Motor neuron (in vitro differentiated cells): ENCODE measurements around the gene TECTA. TPM values are rescaled to one million over a fixed set of nuclear protein-coding genes. Genes with fewer than 3 reads are reported as not detected.

ENCODE experiments used
- ATAC-seq, 8 experiments: fragments of 200-7000 bp; cut with Tn5 transposase; replicated peaks in 6 of 8; 2 replicates each; pipeline ENCODE4 v1.8.0; 2021; ENCODE audit warnings: mild to moderate bottlenecking in 8 of 8, moderate library complexity in 8 of 8
- H3K27ac ChIP-seq, 2 donors: fragments of 250-450 bp; sonication (Bioruptor Pico); 2 replicates each; pipeline ENCODE4 v1.9.0; 2021; ENCODE audit warnings: antibody characterized with exemption in 2 of 2, mild to moderate bottlenecking in 2 of 2, moderate library complexity in 1 of 2
- H3K4me1 ChIP-seq, 2 donors: fragments of 250-450 bp; sonication (Bioruptor Pico); replicated peaks in 1 of 2; 2 replicates each; pipeline ENCODE4 v1.6.1; 2021; ENCODE audit warnings: antibody characterized with exemption in 2 of 2, mild to moderate bottlenecking in 2 of 2, moderate library complexity in 1 of 2
- H3K4me3 ChIP-seq, 5 donors: fragments of 250-450 bp; sonication (Bioruptor Pico); 2 replicates each; pipeline ENCODE4 v1.9.0; 2021; ENCODE audit warnings: antibody characterized with exemption in 5 of 5, mild to moderate bottlenecking in 5 of 5, moderate library complexity in 4 of 5
- WGBS, 10 experiments: fragments of 450-650 bp; shearing (Covaris generic); methylation state at CpG; one replicate each; pipeline ENCODE4 v1.0.0; 2022; 5-methylcytosine and 5-hydroxymethylcytosine counted together
- in situ Hi-C, 9 experiments: fragments of 400-800 bp; cut with MboI; loops; one replicate each; pipeline ENCODE4 v1.15.0; 2021; ENCODE audit warnings: low sequenced_read_pairs in 9 of 9, low pct_unique_long_range_greater_than_20kb in 2 of 9; ENCODE audit not compliant: unreplicated experiment in 9 of 9
- total RNA-seq, 8 experiments: library from RNA; unstranded; fragments of 300-600 nt; gene quantifications; 2 replicates each; pipeline versions ENCODE4 v1.2.3 to v1.2.4, GENCODE V29; 2022

TECTA gene
- 10 to 100 TPM in 1 of 8 experiments, 1 to 10 TPM in 6, under 1 TPM in 1; 0.81 to 15.8 (median 2.4) TPM for total RNA-seq

DNA sequence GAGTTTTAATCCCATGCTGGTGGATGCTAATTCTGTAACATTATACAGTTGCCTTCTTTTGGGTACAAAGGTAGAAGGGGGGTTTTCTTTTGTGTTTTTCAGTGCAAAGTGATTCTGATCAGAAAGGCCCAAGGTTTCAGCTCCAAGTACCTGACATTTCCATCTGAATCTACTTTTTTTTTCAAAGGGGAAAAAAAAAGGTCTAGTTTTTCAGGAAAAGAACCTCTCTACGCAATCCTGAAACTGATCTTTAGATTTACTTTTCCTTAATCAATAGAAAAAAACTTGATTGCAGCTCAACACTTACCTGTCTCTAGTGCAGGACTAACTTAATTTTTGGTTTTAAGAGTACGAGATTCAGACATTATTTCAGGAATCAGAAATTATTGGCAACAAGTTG, at the start of gene TECTA:
Gene TECTA (plus strand): TSS at position 301 of the 400 bp plus-strand sequence. CDS start 1,423 bp downstream, outside the sequence.
- WGBS, 10 experiments, result 50 to 100% (median 100%) methylated on average over 1 to 2 of the region's 2 CpGs; no CpG with 5 or more reads in 1 of the 10 experiments
- ATAC-seq, result no peak
- no peak within 1 kb of the TSS for H3K4me3 ChIP-seq
- H3K27ac ChIP-seq, result no peak within 1 kb of the TSS
- in situ Hi-C loops, result loop anchor here in 2 of 9 experiments (25.0 kb wide), 2 partner anchors 164 to 589 kb away; partner anchors contain the start of gene GRIK4 (in 1 of the 2)
- H3K4me1 ChIP-seq, result peaks cover 10 to 12% of the 10 kb centered on the region in 2 donors

DNA sequence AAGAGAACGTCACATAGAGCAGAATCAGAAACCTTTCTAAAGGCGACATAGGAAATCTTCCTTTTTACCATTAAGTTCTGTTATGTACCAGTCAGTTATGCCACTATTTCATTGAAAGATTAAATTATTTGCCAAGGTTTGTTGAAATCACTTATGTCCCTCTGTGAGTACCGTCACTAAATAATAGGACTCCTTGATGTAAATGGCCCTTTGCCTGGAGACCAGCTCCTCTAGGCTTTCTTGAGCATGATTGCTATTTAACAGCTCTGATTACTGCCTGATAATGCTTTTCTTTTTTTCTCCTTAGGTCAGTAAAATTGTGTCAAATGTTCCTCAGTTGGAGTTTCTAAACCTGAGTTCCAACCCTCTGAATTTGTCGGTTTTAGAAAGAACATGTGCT, 47.8 kb upstream of the TECTA start:
- H3K27ac ChIP-seq, result no peak overlapping the region
- ATAC-seq, result no peak
- H3K4me1 ChIP-seq, result no peaks in the 10 kb centered on the region
- WGBS, 10 experiments, result 84 to 100% (median 100%) methylated on average over 2 to 4 of the region's 4 CpGs; no CpG with 5 or more reads in 1 of the 10 experiments
- no peak overlapping the region for H3K4me3 ChIP-seq
- in situ Hi-C loops, result no loop called here

- in situ Hi-C loops, result no loop called here
- no peak for ATAC-seq
- H3K4me3 ChIP-seq, result no peak overlapping the region
- WGBS, 10 experiments, result 77 to 100% (median 96%) methylated on average over 1 to 2 of the region's 2 CpGs
- H3K27ac ChIP-seq, result no peak overlapping the region
- H3K4me1 ChIP-seq, result no peaks in the 10 kb centered on the region
Measured at GRCh38 chr11:121054266-121054665, 46.8 kb upstream of the TECTA start.

DNA sequence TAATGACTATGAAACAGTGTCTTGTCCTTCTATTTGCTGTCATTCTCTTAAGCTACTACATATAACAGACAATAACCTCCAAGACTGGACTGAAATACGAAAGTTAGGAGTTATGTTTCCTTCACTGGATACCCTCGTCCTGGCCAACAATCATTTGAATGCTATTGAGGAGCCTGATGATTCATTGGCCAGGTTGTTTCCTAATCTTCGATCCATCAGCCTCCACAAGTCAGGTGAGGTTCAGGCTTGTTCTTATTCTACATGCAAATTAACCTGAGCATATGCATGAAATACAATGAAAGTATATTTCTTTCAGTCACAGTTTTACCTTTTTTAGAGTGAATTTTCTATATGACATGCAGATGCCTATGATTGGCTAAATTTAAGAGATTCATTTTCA, 46.0 kb upstream of the TECTA start:
- H3K4me1 ChIP-seq, result no peaks in the 10 kb centered on the region
- no peak overlapping the region for H3K27ac ChIP-seq
- WGBS, 10 experiments, result 90 to 100% (median 100%) methylated on average over 1 to 3 of the region's 3 CpGs; no CpG with 5 or more reads in 1 of the 10 experiments
- ATAC-seq, result no peak
- in situ Hi-C loops, result no loop called here
- H3K4me3 ChIP-seq, result no peak overlapping the region

- Histone ChIP-seq H3K27ac (no peak overlapping the region), H3K4me3 (no peak overlapping the region), H3K4me1 (no peaks in the 10 kb centered on the region)
- 55 to 100% (median 82%) methylated on average over 2 to 4 of the region's 4 CpGs; no CpG with 5 or more reads in 2 of the 10 experiments for WGBS, 10 experiments
- in situ Hi-C loops, result no loop called here
- ATAC-seq, result no peak
Measured at GRCh38 chr11:121057922-121058321, 43.1 kb upstream of the TECTA start.

DNA sequence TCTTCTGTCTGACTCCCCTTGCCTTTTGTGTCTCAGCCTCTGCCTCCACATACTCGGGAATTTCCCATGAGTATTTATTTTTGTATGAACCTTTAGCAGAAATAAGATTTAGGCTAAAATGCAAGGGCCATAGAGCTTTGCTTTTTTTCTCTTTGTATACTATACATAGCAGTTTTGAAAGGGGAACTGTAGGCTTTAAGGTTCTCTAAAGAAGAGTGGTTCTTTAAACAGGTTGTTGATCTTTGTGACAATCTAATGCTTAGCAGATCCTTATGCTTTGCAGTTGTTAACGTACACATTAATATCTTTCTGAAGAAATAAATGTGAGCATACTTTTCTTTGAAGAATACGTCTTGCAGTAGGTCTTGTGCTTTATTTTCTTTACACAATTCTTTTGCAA, 42.1 kb upstream of the TECTA start:
- no peak overlapping the region for H3K4me3 ChIP-seq
- H3K27ac ChIP-seq, result no peak overlapping the region
- in situ Hi-C loops, result no loop called here
- H3K4me1 ChIP-seq, result no peaks in the 10 kb centered on the region
- ATAC-seq, result no peak
- 83 to 100% (median 95%) methylated on average over 2 to 3 of the region's 3 CpGs for WGBS, 10 experiments

DNA sequence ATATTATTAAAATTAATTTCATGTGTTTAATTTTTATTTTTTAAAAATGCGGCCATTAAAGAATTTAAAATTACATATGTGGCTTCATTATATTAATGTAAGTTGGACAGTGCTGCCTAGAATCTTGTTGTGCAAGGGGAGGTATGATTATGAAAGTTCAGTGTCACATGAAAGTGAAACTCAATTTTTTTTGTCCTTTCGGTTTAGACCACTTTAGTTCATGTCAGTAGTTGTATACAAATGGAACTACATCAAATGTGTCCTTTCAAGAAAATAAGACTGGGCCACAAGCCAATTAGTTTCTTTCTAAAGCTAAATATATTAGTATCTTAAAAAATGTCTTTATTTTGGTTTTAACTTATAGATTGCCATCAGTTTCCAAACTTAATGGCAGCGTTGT, 41.4 kb upstream of the TECTA start:
- ATAC-seq, result no peak
- WGBS, 10 experiments, result 88 to 100% (median 100%) methylated on average over 1 to 3 of the region's 3 CpGs

GRCh38 chr11:121063728-121064127, 37.3 kb upstream of the TECTA start:
- ATAC-seq, result no peak
- in situ Hi-C loops, result no loop called here
- no peak overlapping the region for H3K4me3 ChIP-seq
- H3K27ac ChIP-seq, result no peak overlapping the region
- no peaks in the 10 kb centered on the region for H3K4me1 ChIP-seq
- WGBS, 10 experiments, result 70 to 100% (median 93%) methylated on average over 1 to 2 of the region's 2 CpGs; no CpG with 5 or more reads in 3 of the 10 experiments

More for the DNA sequence above, 41.4 kb upstream of the TECTA start:
- H3K4me1 ChIP-seq, result no peaks in the 10 kb centered on the region
- H3K27ac ChIP-seq, result no peak overlapping the region
- in situ Hi-C loops, result no loop called here
- H3K4me3 ChIP-seq, result no peak overlapping the region

DNA sequence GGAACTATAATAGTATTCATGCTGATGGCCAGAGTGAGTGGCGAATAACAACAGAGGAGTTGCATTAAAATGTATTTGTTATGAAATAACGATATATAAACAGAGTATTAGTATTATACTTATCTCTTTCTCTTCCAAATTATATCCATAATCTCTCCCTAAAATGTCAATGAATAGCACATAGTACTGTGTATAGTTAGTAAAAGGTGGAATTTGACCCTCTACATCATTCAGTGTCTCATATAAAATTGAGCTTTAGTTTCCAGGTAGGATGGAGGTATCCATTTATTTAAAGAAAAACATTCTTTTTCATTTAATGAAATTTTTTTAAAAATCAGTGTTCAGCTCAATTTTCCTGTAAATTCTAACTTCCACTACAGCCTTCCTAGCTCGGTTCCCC, 34.4 kb upstream of the TECTA start:
- Histone ChIP-seq H3K4me3 (no peak overlapping the region), H3K4me1 (peaks cover 8 to 9% of the 10 kb centered on the region in 2 donors), H3K27ac (no peak overlapping the region)
- 89 to 100% (median 94%) methylated on average over 1 to 3 of the region's 3 CpGs; no CpG with 5 or more reads in 1 of the 10 experiments for WGBS, 10 experiments
- ATAC-seq, result no peak
- in situ Hi-C loops, result no loop called here

DNA sequence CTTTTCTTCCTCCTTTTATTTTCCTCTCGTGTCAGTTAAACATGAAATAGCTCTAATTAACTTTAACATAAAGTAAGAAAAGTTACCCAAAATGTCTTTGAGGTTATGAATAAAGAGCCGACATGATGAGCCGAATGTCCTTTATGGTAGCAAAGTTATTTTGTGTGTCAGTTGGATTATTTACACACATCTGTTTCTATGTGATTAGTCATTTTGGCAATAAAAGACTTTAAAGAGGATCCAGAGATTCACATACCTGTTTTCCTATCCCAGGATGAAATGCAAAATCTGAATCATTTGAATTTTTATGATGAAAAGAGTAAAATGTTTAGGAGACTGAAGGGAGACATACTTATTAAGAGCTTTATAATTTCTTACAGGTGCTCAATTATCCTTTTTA, 34.0 kb upstream of the TECTA start:
- ATAC-seq, result no peak
- H3K4me1 ChIP-seq, result peaks cover 10 to 13% of the 10 kb centered on the region in 2 donors
- H3K27ac ChIP-seq, result no peak overlapping the region
- in situ Hi-C loops, result no loop called here
- WGBS, 10 experiments, result 31 to 100% (median 80%) methylated on average over 2 to 3 of the region's 3 CpGs
- H3K4me3 ChIP-seq, result no peak overlapping the region

DNA sequence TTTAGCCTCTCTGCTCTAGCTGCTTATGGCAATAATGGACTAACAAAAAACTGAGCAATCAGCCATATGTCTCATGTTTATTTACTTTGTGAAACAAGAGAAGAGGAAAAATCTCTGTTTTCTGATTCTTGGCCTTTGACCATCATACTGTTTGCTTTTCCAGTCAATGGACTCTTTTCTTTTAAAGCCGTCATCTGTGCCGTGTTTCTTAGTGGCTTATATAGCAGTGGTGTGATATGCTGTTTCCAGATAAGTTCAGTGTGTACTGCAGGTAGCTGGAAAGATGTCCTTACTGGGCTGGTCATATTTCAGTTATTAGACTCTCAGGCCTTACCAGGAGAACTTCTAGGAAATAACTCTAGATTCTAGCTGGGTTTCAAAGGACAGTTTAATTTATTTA, 33.6 kb upstream of the TECTA start:
- Histone ChIP-seq H3K4me1 (peaks cover 14% of the 10 kb centered on the region in 2 donors), H3K4me3 (no peak overlapping the region), H3K27ac (no peak overlapping the region)
- no peak for ATAC-seq
- 50 to 87% (median 77%) methylated on average over 1 to 2 of the region's 2 CpGs; no CpG with 5 or more reads in 2 of the 10 experiments for WGBS, 10 experiments
- in situ Hi-C loops, result no loop called here

- in situ Hi-C loops, result no loop called here
- Histone ChIP-seq H3K4me3 (no peak overlapping the region), H3K4me1 (peaks cover 14 to 15% of the 10 kb centered on the region in 2 donors), H3K27ac (no peak overlapping the region)
- 75 to 100% (median 93%) methylated on average over 2 to 6 of the region's 6 CpGs; no CpG with 5 or more reads in 2 of the 10 experiments for WGBS, 10 experiments
- no peak for ATAC-seq
Measured at GRCh38 chr11:121067962-121068647, 32.9 kb upstream of the TECTA start.

DNA sequence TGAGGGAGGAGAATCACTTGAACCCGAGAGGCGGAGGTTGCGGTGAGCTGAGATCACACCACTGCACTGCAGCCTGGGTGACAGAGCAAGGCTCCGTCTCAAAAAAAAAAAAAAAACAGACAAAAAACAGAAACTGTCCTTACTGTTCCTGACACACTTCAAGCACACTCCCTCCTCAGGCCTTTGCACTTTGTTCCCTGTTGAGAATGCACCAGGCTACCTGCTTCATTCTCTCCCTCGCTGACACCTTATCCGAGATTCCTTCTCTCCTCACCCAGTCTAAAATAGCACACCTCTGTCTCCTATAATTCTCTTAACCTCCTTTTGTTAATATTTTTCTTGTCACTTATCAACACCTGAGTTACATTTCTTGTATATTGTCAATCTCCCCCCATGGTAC, 32.3 kb upstream of the TECTA start:
- H3K4me1 ChIP-seq, result peaks cover 14 to 15% of the 10 kb centered on the region in 2 donors
- ATAC-seq, result no peak
- in situ Hi-C loops, result no loop called here
- no peak overlapping the region for H3K27ac ChIP-seq
- H3K4me3 ChIP-seq, result no peak overlapping the region
- WGBS, 10 experiments, result 83 to 100% (median 95%) methylated on average over 1 to 6 of the region's 6 CpGs; no CpG with 5 or more reads in 2 of the 10 experiments
